Adipose tissue (tissue), 3 donors: ENCODE results near the gene CKAP2L. TPM values are rescaled to one million over a fixed set of nuclear protein-coding genes. Genes with fewer than 3 reads are reported as not detected.

ENCODE experiments used
- H3K27ac ChIP-seq: one replicate; pipeline ENCODE4 v1.5.1; 2013; ENCODE audit warnings: low read depth, low read length
- WGBS, 3 donors: extraction: QIAGEN DNeasy Blood & Tissue Kit; methylation state at CpG; one replicate each; pipeline ENCODE4 v1.1.7; 2013; 5-methylcytosine and 5-hydroxymethylcytosine counted together
- polyA plus RNA-seq, 3 donors: library from polyadenylated mRNA; stranded (reverse); fragments of 200-250 nt; gene quantifications; one replicate each; pipeline ENCODE4 v1.2.3, GENCODE V29; 2013
- donor health status: healthy with polysubstance abuse.
- donor health status: Bipolar disorder and iron deficiency.
- donor health status: healthy.

CKAP2L gene, protein sequence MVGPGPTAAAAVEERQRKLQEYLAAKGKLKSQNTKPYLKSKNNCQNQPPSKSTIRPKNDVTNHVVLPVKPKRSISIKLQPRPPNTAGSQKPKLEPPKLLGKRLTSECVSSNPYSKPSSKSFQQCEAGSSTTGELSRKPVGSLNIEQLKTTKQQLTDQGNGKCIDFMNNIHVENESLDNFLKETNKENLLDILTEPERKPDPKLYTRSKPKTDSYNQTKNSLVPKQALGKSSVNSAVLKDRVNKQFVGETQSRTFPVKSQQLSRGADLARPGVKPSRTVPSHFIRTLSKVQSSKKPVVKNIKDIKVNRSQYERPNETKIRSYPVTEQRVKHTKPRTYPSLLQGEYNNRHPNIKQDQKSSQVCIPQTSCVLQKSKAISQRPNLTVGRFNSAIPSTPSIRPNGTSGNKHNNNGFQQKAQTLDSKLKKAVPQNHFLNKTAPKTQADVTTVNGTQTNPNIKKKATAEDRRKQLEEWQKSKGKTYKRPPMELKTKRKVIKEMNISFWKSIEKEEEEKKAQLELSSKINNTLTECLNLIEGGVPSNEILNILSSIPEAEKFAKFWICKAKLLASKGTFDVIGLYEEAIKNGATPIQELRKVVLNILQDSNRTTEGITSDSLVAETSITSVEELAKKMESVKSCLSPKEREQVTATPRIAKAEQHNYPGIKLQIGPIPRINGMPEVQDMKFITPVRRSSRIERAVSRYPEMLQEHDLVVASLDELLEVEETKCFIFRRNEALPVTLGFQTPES
- under 1 TPM in 2 of 3 donors, not detected in 1; 0.05 to 0.16 TPM for polyA plus RNA-seq

DNA sequence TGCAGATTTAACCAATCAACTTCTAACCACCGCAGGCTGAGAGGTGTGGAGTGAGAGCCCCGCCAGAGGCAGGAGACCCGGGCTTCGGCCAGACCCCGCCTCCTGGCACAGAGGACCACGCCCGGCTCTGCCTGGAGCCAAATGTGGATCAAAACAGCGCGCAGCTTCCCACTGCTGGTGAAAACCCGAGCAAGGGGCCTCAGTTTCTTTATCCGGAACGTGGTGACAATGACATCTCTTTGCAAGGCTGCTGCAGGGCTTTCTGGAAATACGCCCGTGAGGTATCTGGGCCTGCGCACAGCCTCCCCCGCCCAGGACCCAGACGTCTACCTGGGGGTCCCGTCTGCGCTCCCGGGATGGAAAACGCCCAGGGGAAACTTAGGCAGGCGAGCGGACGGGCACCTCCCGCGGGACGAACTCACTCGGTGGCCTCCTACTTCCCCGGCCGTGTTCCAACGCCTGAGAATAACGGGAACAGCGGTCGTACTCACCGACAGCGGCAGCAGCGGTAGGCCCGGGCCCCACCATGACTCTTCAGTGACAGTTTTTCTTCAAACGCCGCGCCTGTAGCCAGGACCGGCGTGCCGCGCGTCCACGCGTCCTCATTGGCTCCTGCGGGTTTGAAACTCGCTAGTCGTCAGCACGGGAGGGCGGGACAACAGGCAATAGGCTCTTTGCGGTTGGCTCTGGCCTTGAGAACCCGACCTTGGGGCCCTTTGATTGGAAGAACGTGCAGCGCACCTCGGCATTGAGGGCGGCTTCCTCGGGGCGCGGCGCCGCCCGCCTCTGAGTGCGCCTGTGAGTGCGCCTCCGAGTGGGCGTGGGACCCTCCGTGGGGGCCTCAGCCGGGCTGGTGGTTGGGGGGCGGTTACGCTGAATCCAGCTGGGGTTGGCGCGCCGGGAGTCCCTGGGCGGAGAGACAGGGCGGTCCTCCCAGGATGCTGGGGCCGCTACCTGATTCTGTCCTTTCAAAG is at the start of gene CKAP2L:
CKAP2L (minus strand) TSS at position 539 of the 974 bp plus-strand sequence; CDS start at position 528, 11 bp downstream.
- H3K27ac ChIP-seq = no peak within 1 kb of the TSS
- WGBS, 3 donors = 0 to 1% (median 1%) methylated on average over 77 to 79 of the region's 79 CpGs

DNA sequence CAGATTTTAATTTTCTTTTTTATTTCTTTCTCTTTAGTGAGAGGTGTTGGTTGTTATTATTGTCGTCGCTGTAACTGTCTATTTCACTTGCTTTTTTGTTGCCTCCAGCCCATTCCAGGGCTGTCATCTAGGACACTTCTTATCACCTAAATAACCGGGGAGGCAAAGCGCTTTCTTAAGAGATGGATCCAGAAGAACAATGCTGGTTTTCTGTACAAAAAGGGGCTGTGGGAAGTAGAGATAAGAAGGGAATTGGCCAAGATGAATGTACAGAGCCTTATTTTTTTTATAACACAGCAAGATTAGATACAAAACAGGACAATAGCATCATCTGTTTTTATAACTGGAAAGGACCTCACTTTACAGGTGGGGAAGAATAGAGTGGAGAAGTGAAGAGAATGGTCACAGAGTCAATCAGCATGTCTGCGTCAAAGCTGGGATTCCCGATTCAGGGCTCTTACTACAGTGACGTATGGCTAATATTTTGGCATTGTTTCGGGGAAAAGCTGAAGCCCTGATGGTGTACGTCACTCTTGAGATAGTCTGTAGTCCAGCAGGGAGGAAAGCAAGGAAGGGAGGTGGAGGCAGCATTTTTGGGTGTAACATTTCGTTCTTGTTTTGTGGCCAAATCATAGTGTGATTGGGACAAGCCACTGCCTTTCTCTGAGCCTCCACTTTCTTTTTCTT is 49.0 kb upstream of the CKAP2L start:
- H3K27ac ChIP-seq = no peak overlapping the region
- 65 to 72% (median 70%) methylated on average over 10 of the region's 10 CpGs for WGBS, 3 donors

DNA sequence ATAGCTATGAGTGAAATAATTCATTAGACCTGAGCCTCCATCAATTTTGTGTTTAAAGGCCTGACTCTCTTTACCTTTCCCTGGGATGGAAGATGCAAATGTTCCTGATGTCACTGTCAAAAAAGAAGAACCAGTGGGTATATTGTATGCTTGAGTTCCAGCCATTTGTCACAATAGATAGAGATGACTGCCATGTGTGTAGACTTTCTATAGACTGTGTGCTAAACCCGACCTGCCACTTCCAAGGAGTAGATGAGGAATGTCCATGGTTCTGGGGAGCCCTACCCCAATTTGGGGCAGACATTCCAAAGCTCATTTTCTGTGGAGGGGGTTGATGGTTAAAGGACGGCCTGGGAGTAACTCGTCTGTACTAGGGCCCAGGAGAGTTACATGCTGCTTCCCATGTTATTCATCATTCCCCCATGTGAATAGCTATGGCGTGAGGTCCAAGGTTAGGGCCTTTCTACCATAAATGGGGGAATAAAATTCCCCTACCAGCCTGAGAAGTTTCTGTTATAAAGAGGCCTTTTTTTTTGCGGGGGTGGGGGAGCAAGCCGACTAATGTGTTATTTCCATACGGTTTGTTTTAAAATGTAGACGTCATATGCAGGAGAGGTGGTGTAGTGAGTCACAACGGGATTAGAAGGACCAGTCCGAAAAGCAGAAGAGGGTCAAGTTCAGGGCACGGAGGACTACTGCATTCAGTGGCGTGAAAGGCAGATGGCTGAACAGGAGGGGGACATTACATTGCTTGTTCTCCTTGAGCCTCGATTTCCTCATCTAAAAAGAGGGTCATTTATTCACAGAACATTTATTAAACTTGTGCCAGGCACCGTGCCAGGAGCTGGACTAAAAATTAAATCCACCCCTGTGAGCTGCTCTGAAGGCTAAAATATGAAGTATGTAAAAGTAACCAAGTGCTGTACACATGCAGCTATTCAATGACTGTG is 48.2 kb upstream of the CKAP2L start:
- WGBS, 3 donors = 49 to 57% (median 51%) methylated on average over 14 of the region's 14 CpGs
- no peak overlapping the region for H3K27ac ChIP-seq

DNA sequence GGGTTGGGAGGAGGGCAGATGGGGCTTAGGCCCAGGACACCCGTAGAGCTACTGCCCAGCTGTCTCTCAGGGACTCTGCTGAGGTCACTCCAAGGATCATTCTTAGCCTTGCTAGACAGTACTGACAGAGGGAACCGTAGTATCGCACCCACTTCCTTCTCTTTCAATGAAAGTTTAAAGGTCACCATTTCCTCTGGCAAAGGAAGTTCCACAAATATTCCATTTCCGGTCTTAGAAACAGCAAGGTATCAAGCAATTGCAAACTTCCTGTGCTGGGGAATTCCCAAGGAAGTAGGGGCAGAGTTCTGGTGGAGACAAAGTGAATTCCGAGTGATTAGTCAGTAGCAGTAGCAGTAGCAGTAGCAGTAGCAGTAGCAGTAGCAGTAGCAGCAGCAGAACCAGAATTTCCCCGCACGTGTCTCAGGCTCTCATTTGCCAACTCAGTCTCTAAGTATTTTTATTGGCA is 47.5 kb upstream of the CKAP2L start:
- no peak overlapping the region for H3K27ac ChIP-seq
- WGBS, 3 donors = 32 to 67% (median 36%) methylated on average over 7 of the region's 7 CpGs

DNA sequence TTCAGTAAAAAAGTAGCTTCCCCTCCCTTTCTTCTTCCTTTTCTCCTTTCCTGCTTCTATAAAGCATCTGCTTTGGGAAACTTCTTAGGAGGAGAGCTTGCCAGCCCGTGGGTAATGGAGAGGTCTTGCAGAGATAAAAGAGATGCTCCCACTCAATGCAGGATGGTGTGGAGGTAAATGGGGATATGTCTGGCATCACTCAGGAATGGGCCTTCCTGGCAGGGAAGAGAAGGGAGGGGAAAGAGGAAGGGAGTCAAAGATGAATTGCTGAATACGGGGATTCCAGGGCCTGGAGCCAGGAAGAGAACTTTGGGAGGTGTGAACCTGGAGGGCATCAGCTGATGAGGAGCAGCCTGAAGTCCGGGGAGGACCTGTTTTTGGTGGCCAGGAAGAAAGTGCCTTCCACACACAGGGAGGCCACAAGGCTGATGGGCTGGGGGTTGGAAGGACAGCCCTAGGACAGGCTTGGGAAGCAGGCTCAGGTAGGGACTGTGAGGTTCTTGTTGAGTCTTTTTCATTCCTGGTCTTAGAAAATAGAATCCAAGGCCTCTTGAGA is 46.9 kb upstream of the CKAP2L start:
- WGBS, 3 donors = 60 to 81% (median 70%) methylated on average over 3 of the region's 3 CpGs
- no peak overlapping the region for H3K27ac ChIP-seq

DNA sequence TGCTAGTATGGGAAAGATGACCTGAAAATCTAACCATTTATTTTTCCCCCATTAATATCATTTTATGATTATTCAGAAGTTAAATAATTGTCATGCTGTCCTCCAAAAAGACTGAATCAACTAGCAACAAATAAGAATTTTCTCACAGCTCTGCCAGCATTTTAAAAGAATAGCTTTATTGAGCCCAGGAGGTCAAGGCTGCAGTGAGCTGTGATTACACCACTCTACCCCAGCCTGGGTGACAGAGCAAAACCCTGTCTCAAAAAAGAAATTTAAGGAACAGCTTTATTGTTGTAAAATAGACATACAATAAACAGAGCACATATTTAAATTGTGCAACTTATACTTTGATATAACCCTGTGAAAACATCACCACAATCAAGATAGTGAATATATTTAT is 44.7 kb upstream of the CKAP2L start:
- H3K27ac ChIP-seq = no peak overlapping the region

DNA sequence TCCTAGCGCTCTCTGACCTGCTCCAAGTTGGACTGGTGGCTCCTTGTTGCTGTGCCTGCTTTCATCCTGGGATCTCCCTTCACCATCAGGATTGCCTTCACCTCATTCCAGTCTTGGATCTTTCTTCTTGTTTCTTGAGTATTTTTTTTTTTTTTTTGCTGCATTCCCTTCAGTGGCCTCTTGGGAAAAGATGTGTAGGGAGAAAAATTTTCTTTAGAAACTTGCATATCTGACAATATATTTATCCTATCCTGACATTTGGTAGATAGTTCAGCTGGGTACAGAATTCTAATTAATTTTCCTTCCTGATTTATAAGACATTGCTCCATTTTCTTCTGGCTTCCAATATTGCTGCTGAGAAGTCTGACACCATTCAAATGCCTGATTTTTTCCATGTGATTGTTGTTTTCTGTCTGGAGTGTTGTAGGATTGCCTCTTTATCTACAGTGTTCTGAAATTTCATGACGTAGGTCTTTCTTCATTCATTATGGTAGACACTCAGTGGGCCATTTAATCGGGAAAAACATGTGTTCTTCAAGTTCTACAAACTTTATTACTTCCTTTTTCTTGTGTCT is 42.9 kb upstream of the CKAP2L start:
- WGBS, 3 donors = 92 to 97% (median 95%) methylated on average over 3 of the region's 3 CpGs

DNA sequence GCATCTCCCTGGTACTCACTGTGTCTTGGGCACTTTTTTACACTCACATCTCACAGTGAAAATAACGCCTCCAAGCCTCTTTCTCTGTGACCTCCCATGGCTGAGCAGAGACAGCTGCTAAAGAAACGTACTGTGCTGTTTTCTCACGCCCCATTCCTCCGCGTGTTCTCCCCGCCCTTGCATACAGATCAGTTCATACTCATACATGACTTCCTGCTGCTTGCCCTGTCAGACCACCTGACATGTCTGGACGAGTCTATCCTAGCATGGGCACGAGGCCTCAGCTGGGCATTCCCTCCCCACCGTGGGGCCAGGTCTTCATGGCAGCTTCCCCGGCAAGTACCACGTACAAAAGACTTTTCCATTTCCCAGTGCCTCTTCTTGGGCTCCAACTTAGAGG is 41.1 kb upstream of the CKAP2L start:
- no peak overlapping the region for H3K27ac ChIP-seq
- 94 to 95% (median 95%) methylated on average over 11 of the region's 11 CpGs for WGBS, 3 donors

More for the DNA sequence above, 42.9 kb upstream of the CKAP2L start:
- no peak overlapping the region for H3K27ac ChIP-seq

DNA sequence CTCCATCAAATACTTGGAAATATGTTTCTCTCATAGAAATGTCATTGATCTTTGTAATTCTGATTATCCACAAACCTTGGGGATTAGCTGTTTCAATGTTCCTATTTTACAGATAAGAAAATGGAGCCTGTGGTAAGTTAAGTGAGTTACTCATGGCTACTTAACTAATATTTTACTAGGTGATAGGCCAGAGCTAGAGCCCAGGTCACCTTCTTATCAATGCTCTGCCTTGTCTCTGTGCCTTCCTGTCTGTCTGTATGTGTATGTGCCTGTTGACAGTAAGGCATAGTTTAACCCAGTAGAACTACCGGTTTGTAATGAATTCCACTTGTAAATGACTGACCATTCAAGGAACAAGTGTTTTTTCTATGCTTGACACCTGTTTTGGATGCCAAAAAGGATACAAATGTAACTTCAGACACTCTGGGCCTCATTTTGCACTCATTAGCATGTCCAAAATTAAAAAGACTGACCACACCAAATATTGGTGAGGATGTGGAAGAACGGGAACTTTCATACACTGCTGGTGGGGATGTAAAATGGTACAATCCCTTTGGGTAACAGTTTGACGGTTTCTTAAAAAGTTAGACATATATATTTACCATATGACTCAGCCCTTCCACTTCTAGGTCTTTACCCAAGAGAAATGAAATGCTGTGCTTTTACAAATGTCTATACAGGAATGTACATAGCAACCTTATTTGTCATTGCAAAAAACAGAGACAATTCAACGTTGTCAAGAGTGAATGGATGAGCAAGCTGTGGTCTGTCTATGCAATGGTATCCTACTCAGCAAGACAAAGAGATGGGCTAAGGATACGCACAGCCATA is 39.5 kb upstream of the CKAP2L start:
- 65 to 82% (median 77%) methylated on average over 5 of the region's 5 CpGs for WGBS, 3 donors
- H3K27ac ChIP-seq = no peak overlapping the region

DNA sequence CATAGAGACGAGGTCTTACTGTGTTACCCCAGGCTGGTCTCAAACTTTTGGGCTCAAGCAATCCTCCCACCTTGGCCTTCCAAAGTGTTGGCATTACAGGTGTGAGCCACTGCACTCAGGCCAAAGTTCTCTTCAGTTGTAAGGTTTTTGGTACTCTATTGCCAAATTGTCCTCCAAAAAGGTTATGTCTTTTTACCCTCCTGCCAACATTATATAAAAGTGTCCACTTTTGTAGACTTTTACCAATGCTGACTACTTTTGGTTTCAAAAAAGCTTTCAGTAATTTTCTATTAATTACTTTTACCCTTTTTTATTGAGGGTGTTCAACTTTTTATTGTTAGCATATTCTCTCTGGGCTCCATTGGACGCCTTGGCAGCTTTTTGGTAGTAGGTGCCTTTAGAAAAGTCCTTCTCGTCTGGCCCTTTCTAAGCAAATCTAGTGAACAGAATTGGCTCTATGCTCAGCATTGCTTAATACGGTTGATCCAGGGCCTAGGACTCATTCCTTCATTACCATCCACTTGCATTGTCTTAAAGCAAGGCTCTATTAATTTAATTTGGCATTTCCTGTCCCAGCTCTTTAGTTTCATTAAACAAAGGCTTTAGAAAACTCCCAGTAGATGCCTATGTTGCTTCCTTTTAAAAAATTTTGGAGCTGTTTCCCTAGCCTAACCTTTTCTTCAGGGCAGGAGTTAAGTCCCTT is 36.6 kb upstream of the CKAP2L start:
- H3K27ac ChIP-seq = no peak overlapping the region
- 71 to 82% (median 81%) methylated on average over 4 of the region's 4 CpGs for WGBS, 3 donors

DNA sequence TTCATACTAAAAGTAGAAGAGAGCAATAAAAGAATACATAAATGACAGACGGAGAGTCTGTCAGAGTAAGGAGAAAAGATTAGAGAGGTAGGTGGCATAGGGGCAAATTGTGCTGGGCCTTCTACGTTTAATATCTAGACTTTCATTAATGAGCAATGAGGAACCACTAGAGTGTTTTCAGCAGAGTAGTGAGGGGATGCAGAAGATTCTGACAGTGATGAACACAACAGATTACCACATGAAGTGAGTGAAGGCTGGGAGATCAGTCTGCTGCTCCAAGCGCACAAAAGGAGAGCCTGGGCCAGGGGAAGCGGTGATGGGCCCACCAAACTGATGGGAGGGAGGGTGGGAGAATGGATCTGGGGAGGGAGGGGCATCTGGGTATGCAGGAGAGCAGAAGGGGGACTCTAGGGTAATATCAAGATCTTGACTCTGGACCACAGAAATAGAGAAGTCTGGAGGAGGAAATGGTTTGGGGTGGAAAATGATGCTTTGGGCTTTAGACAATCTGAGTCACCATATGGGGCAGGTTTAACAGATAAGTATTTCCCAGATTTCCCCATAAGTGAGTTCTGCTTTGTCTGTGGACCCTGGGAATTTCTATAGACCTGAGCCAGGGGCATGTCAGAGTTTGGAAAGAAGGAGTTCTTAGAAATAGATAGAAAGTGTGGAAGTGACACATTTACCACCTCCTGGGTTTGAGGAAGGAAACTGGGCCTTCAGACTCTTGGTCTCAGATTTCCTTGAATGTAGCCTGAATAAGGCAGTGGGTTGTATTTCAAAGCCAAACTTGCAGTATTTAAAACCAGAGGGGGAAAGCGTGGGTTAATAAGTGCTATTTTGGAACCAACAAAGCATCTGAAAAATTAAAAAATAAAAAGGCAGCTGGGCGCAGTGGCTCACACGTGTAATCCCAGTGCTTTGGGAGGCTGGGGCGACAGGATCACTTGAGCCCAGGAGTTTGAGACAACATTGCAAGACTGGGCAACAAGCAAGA is 34.9 kb upstream of the CKAP2L start:
- H3K27ac ChIP-seq = no peak overlapping the region
- WGBS, 3 donors = 63 to 75% (median 65%) methylated on average over 8 of the region's 8 CpGs

DNA sequence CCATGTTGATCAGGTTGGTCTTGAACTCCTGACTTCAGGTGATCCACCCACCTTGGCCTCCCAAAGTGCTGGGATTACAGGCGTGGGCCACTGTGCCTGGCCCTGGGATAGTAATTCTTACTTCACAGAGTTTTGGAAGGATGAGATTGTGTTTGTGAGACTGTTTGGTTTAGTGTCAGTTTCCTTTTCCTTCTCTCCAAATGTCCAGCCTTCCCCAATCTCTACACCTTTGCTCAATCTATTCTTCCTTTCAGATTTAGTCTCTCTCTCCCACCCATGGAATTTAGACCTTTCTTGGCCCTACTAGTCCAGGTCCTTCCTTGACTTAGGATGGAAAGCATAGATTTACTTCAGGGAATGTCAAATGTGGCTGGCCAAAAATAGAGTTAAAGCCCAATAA is 32.1 kb upstream of the CKAP2L start:
- no peak overlapping the region for H3K27ac ChIP-seq
- WGBS, 3 donors = 0 to 3% (median 0%) methylated on average over 1 of the region's 1 CpG

DNA sequence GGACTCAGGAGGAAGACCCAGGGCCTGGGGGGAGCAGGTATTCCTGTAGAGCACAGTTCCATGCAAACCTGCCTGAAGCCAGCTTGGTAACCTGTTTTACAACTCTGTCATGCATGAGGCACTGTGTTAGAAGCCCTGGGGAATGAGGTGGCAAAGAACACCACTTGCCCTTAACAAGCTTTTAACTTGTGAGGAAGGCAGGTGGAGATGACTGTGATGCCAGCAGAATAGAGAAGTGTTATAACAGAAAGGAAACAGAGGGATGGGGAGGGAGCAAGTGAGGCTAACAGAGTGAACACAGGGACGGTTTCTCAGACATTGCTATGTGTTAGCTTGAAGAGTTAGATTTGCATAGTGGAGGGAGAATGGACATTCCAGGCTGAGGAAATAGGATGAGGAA is 31.4 kb upstream of the CKAP2L start:
- no peak overlapping the region for H3K27ac ChIP-seq
- 52 to 70% (median 67%) methylated on average over 1 of the region's 1 CpG for WGBS, 3 donors

DNA sequence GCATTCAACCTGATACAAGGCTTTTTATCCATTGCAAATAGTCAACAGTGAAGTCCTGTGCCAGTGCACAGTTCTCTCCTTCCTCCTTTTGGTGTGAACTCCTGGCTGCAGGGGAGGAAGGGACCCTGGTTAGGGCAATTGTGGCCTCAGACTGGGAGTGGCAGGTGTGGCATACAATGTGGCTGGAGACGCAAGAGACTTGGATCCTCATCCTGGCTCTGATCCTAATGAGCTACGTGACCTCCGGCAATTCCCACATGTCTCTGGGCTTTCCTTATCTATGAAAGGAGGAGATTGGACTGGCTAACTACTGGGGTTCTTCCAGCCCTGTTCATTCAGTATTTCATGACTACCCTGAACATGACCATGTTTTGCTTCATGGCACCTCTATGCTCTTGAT is 30.4 kb upstream of the CKAP2L start:
- H3K27ac ChIP-seq = no peak overlapping the region
- WGBS, 3 donors = 28 to 36% (median 30%) methylated on average over 3 of the region's 3 CpGs
